ENCODE data around the gene KRT79.

- TF ChIP-seq, protein P1, sequence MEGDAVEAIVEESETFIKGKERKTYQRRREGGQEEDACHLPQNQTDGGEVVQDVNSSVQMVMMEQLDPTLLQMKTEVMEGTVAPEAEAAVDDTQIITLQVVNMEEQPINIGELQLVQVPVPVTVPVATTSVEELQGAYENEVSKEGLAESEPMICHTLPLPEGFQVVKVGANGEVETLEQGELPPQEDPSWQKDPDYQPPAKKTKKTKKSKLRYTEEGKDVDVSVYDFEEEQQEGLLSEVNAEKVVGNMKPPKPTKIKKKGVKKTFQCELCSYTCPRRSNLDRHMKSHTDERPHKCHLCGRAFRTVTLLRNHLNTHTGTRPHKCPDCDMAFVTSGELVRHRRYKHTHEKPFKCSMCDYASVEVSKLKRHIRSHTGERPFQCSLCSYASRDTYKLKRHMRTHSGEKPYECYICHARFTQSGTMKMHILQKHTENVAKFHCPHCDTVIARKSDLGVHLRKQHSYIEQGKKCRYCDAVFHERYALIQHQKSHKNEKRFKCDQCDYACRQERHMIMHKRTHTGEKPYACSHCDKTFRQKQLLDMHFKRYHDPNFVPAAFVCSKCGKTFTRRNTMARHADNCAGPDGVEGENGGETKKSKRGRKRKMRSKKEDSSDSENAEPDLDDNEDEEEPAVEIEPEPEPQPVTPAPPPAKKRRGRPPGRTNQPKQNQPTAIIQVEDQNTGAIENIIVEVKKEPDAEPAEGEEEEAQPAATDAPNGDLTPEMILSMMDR (IDR thresholded peaks at IDR 0.05; ENCODE audit: low read length): no peak
- no peak for TF ChIP-seq EZH2 (IDR thresholded peaks at IDR 0.05; ENCODE audit: borderline replicate concordance, low read length)
Measured at GRCh38 chr12:52806169-52806811, 27.8 kb downstream of the KRT79 start.

Data from OCI-LY1 (cell line).